ENCODE measurements around the gene OXLD1.
A peak's percentile ranks its signal among the peaks of the same experiment; 100 is the strongest.

OXLD1 gene

DNA sequence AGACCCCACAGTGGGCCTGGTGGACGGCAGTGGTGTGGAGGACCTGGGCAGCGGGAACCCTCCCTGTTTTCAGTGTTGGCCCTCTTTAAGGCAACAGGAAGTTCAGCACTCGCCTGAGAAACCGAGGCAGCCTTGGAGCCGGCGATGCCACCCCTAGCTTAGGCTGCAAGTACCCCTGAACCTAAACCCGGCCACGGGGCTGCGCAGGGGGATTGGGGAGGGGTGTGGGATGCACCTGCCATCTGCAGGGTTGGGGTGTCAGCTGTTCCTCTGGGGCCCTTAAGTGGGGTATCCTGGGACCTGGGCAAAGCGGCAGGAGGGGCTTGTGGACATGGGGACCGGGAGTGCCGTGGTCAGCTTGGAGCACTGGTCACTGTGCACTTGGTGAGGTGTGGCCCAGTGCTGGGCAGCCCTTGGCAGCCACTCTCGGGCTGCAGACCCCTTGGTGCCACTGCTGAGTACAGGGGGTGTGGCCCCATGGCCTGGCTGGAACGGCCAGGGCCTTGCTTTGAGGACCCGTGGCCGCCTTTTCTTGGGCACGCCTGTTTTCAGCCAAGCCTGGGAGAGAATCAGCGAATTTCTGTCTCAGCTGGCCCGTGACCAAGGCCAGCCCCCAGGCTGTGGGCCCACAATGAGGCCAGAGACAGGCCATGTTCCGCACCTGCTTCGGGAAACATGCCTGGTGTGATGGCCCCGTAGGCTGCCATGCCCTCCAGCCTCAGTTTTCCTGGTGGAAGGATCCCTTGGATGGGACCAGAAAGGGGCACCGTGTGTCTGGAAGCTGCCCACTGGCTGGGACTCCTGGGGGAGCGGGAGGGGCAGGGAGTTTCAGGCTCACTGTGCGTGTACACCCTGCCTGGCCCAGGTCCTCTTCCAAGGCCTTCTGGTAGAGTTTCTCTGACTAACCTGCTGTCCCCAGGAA, 41.6 kb upstream of the OXLD1 start:
- Histone ChIP-seq H3K36me3 (ENCODE audit: control insufficient read depth, insufficient read depth, low read length) (peaks cover 4% of the 10 kb centered on the region), H3K27ac (ENCODE audit: low read depth, low read length) (no peak overlapping the region), H3K4me1 (ENCODE audit: control insufficient read depth, insufficient read depth, low read length) (peaks cover 15% of the 10 kb centered on the region), H3K27me3 (ENCODE audit: control insufficient read depth, insufficient read depth, low read length) (no peaks in the 10 kb centered on the region), H3K9ac (ENCODE audit: low read length) (no peak overlapping the region), H3K4me3 (ENCODE audit: low read length) (no peak overlapping the region)

DNA sequence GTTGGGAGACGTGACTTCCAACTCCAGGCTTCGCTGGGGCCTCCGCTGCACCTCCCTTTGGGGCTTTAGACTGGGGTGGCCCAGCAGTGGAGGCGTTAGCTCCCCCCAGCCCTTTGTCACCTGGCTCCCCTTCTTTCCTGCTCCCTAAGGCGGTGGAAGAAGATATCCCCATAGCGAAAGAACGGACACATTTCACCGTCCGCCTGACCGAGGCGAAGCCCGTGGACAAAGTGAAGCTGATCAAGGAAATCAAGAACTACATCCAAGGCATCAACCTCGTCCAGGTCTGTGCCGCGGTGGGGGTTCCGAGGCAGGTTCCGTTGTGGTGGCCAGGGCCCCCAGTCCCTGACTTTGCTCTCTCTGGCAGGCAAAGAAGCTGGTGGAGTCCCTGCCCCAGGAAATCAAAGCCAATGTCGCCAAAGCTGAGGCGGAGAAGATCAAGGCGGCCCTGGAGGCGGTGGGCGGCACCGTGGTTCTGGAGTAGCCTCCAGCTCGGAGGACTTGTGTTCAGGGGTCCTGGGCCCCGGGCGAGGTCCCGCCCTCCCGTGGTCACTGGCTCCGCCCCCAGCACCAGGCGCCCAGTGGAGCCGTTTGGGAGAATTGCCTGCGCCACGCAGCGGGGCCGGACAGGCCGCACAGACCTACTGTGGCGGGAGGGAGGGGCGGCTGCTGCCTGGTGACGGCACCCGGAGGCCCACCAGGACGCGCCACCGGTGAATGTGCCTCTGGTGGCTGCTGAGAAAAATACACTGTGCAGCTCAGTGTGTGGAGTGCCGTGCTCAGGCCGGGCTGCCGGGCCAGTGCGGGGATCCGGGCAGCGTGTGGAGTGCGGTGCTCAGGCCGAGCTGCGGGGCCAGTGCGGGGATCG, 40.6 kb upstream of the OXLD1 start:
- no peak overlapping the region for H3K27ac ChIP-seq (ENCODE audit: low read depth, low read length)
- no peak overlapping the region for H3K4me3 ChIP-seq (ENCODE audit: low read length)
- peaks cover 14% of the 10 kb centered on the region for H3K4me1 ChIP-seq (ENCODE audit: control insufficient read depth, insufficient read depth, low read length)
- no peaks in the 10 kb centered on the region for H3K27me3 ChIP-seq (ENCODE audit: control insufficient read depth, insufficient read depth, low read length)
- H3K36me3 ChIP-seq (ENCODE audit: control insufficient read depth, insufficient read depth, low read length), result peaks cover 4% of the 10 kb centered on the region
- H3K9ac ChIP-seq (ENCODE audit: low read length), result no peak overlapping the region

DNA sequence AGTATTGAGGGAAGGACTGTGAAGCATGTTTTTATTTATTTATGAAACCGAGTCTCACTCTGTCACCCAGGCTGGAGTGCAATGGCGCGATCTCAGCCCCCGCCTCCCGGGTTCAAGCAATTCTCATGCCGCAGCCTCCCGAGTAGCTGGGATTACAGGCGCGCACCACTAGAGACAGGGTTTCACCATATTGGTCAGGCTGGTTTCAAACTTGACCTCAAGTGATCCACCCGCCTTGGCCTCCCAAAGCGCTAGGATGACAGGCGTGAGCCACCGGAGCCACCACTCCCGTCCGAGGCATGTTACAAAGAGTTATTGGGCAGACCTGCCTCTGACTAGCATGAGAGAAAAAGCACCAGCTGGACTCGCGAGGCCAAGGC, 39.8 kb upstream of the OXLD1 start:
- Histone ChIP-seq H3K4me3 (ENCODE audit: low read length) (no peak overlapping the region), H3K36me3 (ENCODE audit: control insufficient read depth, insufficient read depth, low read length) (peaks cover 7% of the 10 kb centered on the region), H3K9ac (ENCODE audit: low read length) (no peak overlapping the region), H3K27ac (ENCODE audit: low read depth, low read length) (no peak overlapping the region), H3K4me1 (ENCODE audit: control insufficient read depth, insufficient read depth, low read length) (peaks cover 18% of the 10 kb centered on the region), H3K27me3 (ENCODE audit: control insufficient read depth, insufficient read depth, low read length) (no peaks in the 10 kb centered on the region)

GRCh38 chr17:81705518-81706231, 39.3 kb upstream of the OXLD1 start:
- Histone ChIP-seq H3K27me3 (ENCODE audit: control insufficient read depth, insufficient read depth, low read length) (no peaks in the 10 kb centered on the region), H3K36me3 (ENCODE audit: control insufficient read depth, insufficient read depth, low read length) (peaks cover 13% of the 10 kb centered on the region)

DNA sequence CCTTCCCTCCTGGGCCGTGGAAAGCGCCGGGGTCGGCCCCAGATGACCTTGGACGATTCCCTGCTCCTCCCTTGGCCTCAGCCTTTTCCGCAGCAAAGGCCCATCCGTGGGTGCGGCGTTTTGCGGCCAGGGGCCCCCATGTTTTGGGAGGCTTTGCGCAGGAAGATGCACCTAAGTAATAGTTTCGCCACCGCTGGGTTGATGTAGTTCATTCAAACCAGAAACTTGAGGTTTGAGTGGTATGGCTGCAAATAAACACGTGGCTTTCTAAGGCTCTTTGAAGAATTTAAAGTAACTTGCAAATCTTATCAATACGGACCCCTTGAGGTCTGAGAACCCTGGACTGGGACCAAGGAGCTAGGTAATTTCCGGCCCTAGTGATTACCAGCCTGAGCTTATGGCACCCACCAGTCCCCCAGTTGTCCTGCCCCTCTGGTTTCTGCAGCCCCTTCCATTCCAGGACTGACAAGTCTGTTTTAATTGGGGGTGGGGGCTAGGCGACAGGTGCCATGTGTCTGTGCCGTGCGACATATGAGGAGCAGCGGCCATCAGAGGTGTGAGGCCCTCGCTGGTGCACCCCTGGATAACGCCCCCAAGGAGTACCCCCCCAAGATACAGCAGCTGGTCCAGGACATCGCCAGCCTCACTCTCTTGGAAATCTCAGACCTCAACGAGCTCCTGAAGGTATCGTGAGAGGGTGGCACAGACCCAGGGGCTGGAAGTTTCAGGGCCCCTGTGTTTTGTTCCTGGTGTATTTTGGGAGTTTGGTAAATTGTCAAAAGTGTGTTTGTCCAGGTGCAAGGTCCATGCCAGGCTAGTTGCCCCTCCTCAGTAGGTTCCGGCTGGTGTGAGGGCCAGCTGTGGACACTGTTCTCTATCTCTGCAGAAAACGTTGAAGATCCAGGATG, 37.6 kb upstream of the OXLD1 start:
- Histone ChIP-seq H3K36me3 (ENCODE audit: control insufficient read depth, insufficient read depth, low read length) (peaks cover 15% of the 10 kb centered on the region), H3K4me1 (ENCODE audit: control insufficient read depth, insufficient read depth, low read length) (peaks cover 15% of the 10 kb centered on the region), H3K27me3 (ENCODE audit: control insufficient read depth, insufficient read depth, low read length) (no peaks in the 10 kb centered on the region), H3K27ac (ENCODE audit: low read depth, low read length) (peak overlapping the region; percentile 91), H3K4me3 (ENCODE audit: low read length) (peak overlapping the region; percentile 95), H3K9ac (ENCODE audit: low read length) (peak overlapping the region; percentile 29)

More at GRCh38 chr17:81705518-81706231, 39.3 kb upstream of the OXLD1 start:
- no peak overlapping the region for H3K27ac ChIP-seq (ENCODE audit: low read depth, low read length)
- peaks cover 16% of the 10 kb centered on the region for H3K4me1 ChIP-seq (ENCODE audit: control insufficient read depth, insufficient read depth, low read length)
- H3K9ac ChIP-seq (ENCODE audit: low read length), result no peak overlapping the region
- no peak overlapping the region for H3K4me3 ChIP-seq (ENCODE audit: low read length)

DNA sequence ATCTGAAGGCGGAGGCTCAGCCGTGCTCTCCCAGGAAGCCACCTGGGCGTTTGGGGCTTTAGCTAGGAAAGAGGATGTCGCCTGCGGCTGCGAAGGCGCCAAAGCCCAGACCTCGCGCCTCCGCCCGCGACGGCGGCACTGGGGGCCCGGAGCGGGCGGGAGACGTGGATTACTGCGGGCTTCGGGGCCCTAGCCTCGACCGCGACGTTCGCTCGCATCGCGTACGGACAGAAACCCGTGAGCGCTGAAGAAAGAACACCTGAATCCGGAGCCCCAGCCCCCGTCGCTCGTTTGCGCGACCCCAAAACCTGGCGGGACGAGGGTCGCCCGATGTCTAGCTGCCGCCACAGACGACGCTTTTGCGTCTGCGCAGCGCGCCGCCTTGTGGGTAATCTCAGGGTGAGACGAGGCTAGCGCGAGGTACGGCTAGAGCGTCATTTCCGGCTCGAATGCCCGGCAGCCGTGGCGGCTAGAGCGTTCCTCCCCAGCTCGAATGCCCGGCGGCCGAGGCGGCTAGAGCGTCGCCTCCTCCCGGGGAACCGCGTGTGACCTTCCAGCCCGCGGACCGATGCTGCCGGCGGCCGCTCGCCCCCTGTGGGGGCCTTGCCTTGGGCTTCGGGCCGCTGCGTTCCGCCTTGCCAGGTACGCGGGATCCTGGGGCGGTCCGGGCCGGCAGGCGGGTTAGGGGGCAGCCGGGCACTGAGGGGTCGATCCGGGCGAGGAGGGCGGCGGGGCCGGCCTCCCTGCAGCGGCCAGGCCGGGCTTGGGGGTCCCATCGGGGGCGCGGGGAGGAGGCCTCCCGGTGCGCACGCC, 36.7 kb upstream of the OXLD1 start, which contains the start of gene MRPL12:
Gene MRPL12, plus strand, starts transcription at position 434 of the 813 bp plus-strand sequence. Its CDS starts 135 bp downstream, at position 569.
- peak within 1 kb of the TSS; percentile 91 for H3K27ac ChIP-seq (ENCODE audit: low read depth, low read length)
- peaks cover 19% of the 10 kb centered on the region for H3K36me3 ChIP-seq (ENCODE audit: control insufficient read depth, insufficient read depth, low read length)
- H3K27me3 ChIP-seq (ENCODE audit: control insufficient read depth, insufficient read depth, low read length), result no peaks in the 10 kb centered on the region
- peak within 1 kb of the TSS; percentile 82 for H3K9ac ChIP-seq (ENCODE audit: low read length)
- peak within 1 kb of the TSS; percentile 95 for H3K4me3 ChIP-seq (ENCODE audit: low read length)
- H3K4me1 ChIP-seq (ENCODE audit: control insufficient read depth, insufficient read depth, low read length), result peaks cover 15% of the 10 kb centered on the region

- Histone ChIP-seq H3K9ac (ENCODE audit: low read length) (no peak overlapping the region), H3K36me3 (ENCODE audit: control insufficient read depth, insufficient read depth, low read length) (peaks cover 31% of the 10 kb centered on the region), H3K27me3 (ENCODE audit: control insufficient read depth, insufficient read depth, low read length) (no peaks in the 10 kb centered on the region), H3K4me1 (ENCODE audit: control insufficient read depth, insufficient read depth, low read length) (peaks cover 15% of the 10 kb centered on the region), H3K4me3 (ENCODE audit: low read length) (peak overlapping the region; percentile 0), H3K27ac (ENCODE audit: low read depth, low read length) (no peak overlapping the region)
Measured at GRCh38 chr17:81701288-81702071, 35.1 kb upstream of the OXLD1 start.

GRCh38 chr17:81700353-81701287, 34.2 kb upstream of the OXLD1 start:
- Histone ChIP-seq H3K4me1 (ENCODE audit: control insufficient read depth, insufficient read depth, low read length) (peaks cover 15% of the 10 kb centered on the region), H3K27me3 (ENCODE audit: control insufficient read depth, insufficient read depth, low read length) (no peaks in the 10 kb centered on the region), H3K27ac (ENCODE audit: low read depth, low read length) (no peak overlapping the region), H3K9ac (ENCODE audit: low read length) (no peak overlapping the region), H3K36me3 (ENCODE audit: control insufficient read depth, insufficient read depth, low read length) (peaks cover 38% of the 10 kb centered on the region), H3K4me3 (ENCODE audit: low read length) (no peak overlapping the region)

GRCh38 chr17:81697261-81698044, 31.0 kb upstream of the OXLD1 start:
- Histone ChIP-seq H3K36me3 (ENCODE audit: control insufficient read depth, insufficient read depth, low read length) (peaks cover 58% of the 10 kb centered on the region), H3K27me3 (ENCODE audit: control insufficient read depth, insufficient read depth, low read length) (no peaks in the 10 kb centered on the region), H3K27ac (ENCODE audit: low read depth, low read length) (no peak overlapping the region), H3K4me1 (ENCODE audit: control insufficient read depth, insufficient read depth, low read length) (peaks cover 11% of the 10 kb centered on the region), H3K4me3 (ENCODE audit: low read length) (no peak overlapping the region), H3K9ac (ENCODE audit: low read length) (no peak overlapping the region)

Measured in rectal smooth muscle tissue (tissue), 1 donor.